Left kidney (tissue), 2 donors: ENCODE results near the gene NTNG1. TPM values are rescaled to one million over a fixed set of nuclear protein-coding genes. Genes with fewer than 3 reads are reported as not detected.
"Not testable (repeated sequence)": the region's sequence is repeated elsewhere in the genome, so short reads cannot be mapped to it uniquely, and the experiment has no call there.

Source experiments
- DNase-seq: peaks from one replicate; pipeline ENCODE4 v3.0.0-alpha.2; 2013
- polyA plus RNA-seq: library from polyadenylated mRNA; unstranded; fragments of 120-200 nt; gene quantifications from one replicate; pipeline ENCODE4 v1.2.1, GENCODE V29; 2013; ENCODE audit not compliant: insufficient read length

The NTNG1 gene
- polyA plus RNA-seq, 1 donor: 34.3 TPM

GRCh38 chr1:107142140-107142542 is 1.3 kb downstream of the NTNG1 start:
- peak; percentile 61 for DNase-seq

DNA sequence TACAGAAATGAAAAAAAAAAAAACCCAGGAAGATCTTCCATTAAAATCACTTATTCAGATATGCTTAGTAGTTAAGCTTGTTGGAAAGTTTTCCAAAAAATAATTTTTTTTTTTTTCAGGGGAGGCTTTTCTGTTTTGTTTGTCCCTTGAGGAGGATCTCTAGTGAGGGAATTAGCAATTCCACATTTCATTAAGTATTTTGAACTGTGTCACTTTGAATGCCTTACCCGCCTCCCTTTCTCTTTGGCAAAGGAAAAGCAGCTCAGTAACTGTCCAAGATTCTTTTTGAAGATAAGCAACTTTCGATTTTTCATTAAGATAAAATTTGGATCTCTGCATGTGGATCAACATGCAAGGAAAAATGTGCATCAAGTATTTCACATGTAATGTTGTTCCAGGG is 1.8 kb downstream of the NTNG1 start:
- DNase-seq: no peak

DNA sequence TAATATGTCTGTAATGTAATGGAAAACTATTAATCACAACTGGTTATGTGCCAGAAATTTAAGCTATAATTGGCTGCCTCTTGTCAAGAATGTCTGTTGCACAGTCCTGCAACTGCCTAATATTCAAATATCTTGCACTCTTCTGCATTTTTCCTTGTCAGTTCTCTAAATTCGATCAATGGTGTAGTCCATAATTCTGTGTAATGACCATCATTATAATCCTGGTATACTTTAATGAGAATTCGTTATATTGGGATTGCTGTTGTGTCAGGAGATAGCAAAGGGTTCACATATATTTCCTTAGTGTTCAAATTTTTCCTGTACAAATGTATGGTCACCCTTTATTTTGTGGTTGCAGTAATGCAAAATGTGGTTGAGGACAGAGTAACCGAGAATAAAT is 4.8 kb downstream of the NTNG1 start:
- no peak for DNase-seq

GRCh38 chr1:107147843-107148242 is 7.0 kb downstream of the NTNG1 start:
- no peak for DNase-seq

DNA sequence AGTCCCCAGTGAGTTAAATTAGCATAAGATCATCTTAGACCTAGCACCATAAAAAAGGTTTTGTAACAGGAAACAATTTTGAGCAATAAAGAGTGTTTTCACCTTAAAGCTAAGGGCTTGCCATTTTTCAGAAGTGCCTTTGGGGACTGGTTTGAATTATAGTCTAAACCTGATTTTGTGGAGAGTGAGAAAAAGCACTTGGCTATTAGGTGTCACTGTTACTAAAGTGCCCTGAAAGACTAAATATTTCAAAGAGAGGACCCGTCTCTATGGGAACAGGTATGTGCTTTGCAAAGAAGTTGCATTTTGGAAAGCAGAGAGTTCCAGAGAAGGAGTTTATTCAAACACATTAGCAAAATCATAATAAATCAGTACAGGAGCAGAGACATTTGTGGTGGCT is 9.1 kb downstream of the NTNG1 start:
- no peak for DNase-seq

- no peak for DNase-seq
These were observed 10.5 kb downstream of the NTNG1 start for GRCh38 chr1:107151295-107151694.

GRCh38 chr1:107152395-107152794 is 11.6 kb downstream of the NTNG1 start:
- no peak for DNase-seq

DNA sequence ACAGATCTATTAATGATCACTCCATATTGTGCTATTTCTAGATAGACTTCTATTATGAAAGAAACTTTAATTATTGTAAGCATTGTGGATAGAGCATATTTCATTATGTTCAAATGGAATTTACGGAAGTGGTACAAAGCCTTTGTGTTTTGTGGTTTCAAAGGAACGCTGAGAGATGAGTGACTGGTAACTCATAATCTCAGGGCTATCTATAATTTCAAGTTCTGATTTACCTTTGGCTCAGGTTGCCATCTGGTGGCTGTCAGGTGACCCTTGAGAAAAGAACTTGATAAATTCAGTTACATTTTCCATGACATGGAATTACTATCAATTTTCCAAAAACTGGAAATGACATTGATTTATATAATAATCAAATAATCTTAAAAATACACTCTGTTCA is 12.2 kb downstream of the NTNG1 start:
- no peak for DNase-seq

DNA sequence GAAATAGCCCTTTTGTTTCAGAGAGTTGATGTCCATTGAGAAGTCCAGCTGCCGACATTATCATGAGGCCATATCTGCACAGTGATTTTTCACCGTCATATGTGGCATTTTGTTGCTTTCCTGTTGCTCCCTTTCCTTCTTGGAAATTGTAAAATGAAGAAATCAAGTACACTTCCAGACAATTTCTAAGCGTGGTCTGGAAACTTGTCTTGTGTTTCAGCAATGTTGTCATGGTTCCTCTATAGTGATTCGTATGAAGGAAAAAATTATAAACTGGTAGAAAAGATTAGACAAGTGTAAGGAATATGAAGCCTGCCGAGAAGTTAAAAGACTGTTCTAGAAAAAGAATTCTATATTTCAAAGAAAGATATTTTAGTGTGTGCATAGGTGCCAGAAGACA is 17.7 kb downstream of the NTNG1 start:
- no peak for DNase-seq

DNA sequence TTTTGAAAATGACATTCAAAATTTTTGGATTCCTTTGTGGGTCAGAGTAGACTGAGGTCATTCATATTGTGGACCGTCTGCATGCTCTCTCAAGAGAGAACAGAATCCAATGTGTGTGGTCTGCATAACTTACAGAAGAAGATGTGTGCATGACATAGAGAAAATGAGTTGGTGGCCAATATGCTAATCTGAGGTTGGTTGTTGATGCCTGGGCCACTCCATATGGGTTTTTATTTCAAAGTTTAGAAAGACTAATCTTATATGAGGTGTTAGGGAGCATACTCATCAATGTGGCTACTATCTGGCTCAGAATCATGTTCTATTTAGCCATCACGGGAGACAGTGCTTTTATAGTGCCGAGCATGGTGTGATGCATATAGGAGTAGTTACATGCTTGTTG is 18.2 kb downstream of the NTNG1 start:
- no peak for DNase-seq

DNA sequence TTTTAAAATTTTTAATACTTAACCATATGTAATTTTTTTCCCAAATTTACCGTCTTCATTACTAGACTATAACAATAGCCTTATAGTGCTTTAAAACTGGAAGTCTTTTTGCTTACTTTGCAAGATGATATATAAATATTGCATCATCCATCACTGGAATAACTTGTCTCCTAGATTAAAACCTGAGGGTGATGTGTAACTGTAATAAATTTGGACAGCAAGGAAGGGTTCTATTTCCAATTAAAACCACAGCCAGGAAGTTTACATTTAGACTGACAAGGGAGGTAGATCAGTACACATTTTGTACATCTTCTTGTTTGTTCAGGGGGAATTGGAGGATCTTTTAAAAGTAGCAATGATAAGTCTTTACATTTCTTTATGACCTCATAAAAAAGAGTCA is 21.9 kb downstream of the NTNG1 start:
- no peak for DNase-seq

DNA sequence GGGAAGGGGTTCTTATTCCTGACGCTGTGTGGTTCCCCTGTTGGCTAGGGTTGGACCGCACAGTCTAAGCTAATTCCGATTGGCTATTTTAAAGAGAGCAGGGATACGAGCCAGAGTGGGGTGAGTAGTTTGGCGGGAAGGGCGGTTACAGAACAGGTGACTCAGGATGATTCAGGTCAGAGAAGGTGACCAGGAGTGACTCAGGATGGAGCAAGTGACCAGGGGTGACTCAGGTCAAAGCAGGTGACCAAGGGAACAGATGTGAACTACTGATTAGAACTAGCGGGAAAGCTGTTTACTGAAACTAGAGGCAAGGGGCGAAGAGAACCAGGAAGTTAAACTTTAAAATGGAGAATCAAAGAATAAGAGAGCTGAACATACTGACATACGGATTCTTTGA is 24.1 kb downstream of the NTNG1 start:
- DNase-seq: not testable (repeated sequence)

DNA sequence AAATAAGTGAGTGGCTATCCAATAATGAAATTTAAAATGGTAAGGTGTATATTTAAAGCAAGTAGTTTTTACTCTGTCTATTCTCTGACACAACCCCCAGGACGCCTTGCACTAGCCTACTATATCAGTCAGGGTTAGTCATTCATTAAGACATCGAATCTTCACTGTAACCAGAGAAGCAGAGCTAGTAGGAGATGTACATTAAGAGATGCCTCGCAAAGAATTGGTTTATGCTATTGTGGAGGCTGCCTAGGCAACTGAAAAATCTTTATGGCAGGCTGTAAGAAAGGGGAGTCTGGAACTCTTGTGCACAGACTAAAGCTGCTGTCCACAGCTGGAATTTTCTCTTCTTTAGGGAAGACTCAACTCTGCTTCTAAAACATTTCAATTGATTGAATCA is 28.8 kb downstream of the NTNG1 start:
- no peak for DNase-seq

GRCh38 chr1:107171333-107171732 is 30.5 kb downstream of the NTNG1 start:
- no peak for DNase-seq

- no peak for DNase-seq
These were observed 31.8 kb downstream of the NTNG1 start for GRCh38 chr1:107172450-107173170.

DNA sequence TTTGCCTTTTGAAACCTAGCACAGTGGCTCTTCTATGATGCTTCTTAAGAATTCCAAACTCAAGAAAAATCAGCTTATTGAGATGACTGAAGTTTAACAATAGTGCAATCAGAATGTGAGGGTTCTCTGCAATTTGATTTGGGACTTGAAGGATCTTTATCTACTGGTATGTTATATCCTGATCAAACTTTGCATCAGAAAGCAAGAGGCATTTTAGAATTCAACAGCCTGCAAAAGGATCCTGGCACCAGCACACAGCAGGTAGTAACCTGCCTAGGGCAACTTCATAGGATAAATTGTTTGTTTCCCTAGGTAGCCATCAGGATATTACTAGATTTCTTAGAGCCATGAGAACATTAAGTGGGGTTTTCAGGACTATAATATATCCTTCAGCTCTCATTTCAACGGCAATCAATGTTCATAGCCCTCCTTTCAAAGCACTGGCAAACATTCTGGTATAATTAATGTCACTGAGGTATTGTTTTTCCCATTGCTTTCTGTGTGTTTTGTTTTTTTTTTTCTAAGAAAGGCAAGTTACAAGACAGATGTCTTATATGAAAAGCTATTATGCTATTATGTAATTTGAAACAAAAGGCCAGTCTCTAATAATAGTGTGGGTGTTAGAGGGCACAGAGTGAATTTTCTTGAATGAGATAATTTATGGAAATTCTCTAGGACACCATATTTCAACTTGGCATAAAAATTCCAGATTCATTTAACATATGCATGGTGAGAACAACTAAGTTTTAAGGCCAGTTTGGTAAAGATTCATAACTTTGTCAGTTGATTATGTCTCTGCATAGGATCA is 34.5 kb downstream of the NTNG1 start:
- no peak for DNase-seq

DNA sequence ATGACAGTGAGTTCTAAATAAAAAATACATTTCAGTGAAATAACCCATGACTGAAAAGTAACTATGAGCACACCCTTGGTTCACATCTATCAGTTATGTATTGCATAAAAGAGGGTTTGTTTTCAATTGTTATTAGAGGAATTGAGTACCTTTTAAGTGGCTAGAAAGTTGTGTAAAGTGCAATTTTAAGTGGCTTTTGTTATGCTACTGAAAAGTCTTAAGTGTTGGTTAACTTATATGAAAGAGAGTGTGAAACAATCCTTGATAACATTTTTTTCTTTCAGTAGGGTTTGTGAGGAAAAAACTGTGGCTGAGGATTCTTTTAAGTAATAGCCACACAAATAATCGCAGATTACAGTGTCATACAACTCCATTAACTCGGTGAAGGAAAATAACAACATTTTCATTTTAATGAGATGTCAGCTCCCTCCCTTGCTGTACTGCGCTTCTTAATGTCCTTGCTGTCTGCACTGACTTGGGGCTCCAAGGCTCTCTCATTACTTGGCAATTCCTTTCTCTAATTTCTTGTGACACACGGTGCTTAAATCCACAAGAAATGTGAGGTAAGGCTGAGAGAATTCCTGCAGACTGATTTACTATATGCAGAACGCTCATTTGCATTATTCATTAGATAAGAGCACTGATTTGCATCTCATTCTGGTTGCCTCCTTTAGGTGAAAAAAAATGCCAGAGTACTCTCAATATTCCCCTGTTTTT is 40.6 kb downstream of the NTNG1 start:
- no peak for DNase-seq

DNA sequence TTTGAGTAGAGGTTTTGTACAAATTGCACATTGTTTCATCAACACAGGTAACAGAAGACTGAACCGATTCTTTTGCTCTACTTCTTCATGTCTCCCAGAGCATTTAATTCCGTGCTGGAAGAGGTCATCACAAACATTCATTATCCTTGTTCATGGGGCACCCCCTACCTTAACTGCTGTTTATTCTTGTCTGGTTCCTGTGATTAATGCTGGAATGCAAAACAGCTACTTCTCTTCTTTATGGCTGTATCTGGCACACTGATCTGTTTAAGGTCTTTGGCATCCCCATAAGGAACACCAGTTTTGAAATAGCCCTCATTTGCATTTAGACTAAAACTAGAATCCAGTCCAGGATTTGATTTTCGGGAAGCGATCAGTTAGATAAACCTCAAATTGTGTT is 42.2 kb downstream of the NTNG1 start:
- peak; percentile 22 for DNase-seq

DNA sequence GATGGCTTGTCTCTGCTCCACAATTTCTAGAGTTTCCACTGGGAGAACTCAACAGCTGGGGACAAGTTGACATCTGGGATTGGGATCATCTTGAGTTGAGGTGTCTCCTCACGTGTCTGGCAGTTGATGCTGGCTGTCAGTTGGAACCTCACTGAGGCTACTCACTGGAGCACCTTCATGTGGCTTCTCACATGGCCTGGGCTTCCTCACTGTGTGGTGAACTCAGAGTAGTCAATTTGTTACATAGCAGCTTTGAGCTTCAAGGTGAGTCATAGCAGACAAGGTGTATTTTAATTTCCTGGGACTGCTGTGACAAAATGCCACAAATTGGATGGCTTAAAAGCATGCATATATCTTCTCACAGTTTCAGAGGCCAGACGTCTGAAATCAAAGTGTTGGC is 44.0 kb downstream of the NTNG1 start:
- DNase-seq: no peak

DNA sequence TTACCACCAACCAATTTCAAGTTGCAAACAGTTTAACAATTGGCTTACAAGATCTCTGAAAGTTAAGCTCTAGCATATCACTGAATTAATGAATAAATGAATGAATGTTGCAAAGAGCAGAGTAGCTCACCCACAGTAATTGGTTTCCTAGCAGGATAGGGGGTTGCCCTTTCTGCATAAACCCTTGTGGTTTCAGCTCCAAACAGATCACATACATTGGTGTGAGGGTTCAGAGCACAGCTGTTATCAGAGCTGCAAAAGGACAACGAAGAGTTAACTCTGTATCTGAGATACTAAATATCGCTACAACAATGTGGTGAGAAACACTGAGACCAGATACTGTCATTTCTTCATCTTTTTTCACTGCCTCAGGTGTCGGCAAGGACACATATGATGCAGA is 46.6 kb downstream of the NTNG1 start:
- DNase-seq: no peak

GRCh38 chr1:107188160-107188559 is 47.3 kb downstream of the NTNG1 start:
- DNase-seq: no peak

GRCh38 chr1:107194380-107194779 is 53.5 kb downstream of the NTNG1 start:
- no peak for DNase-seq

GRCh38 chr1:107195476-107195875 is 54.6 kb downstream of the NTNG1 start:
- no peak for DNase-seq
